ENCODE measurements around the gene ADISSP. TPM values are rescaled to one million over a fixed set of nuclear protein-coding genes. Genes with fewer than 3 reads are reported as not detected.

ADISSP gene
- polyA plus RNA-seq, 3 donors = 59.6 to 78.5 (median 68.5) TPM

GRCh38 chr20:3710011-3710466 lies 57.5 kb downstream of the ADISSP start:
- peak overlapping the region in 1 of 2 donors; percentile 95 for H3K4me3 Mint-ChIP-seq
- TF ChIP-seq CTCF (IDR thresholded peaks at IDR 0.05) = no peak
- peaks cover 2 to 8% of the 10 kb centered on the region in 2 donors for H3K36me3 ChIP-seq (replicated peaks in 1 of 2; ENCODE audit: control insufficient read depth in 1 of 2, insufficient read depth in 2 of 2, low read length in 2 of 2)
- H4K20me1 ChIP-seq (ENCODE audit: insufficient read depth, low read length) = no peaks in the 10 kb centered on the region
- no peak overlapping the region for H3K4me3 ChIP-seq (replicated peaks in 1 of 3; ENCODE audit: low read depth in 2 of 3, low read length in 3 of 3)
- peaks cover 50 to 57% of the 10 kb centered on the region in 2 donors for H3K4me1 ChIP-seq (ENCODE audit: control insufficient read depth in 1 of 2, insufficient read depth in 2 of 2, low read length in 2 of 2)
- H3K79me2 ChIP-seq (ENCODE audit: insufficient read depth, low read length) = no peaks in the 10 kb centered on the region
- no peak overlapping the region for H3K9ac ChIP-seq (ENCODE audit: insufficient read depth, low read length, poor library complexity, severe bottlenecking)
- H3K27me3 Mint-ChIP-seq (ENCODE audit: low read depth in 3 of 3) = peaks cover 0 to 10% (median 2%) of the 10 kb centered on the region in 3 donors
- peaks cover 0 to 3% (median 0%) of the 10 kb centered on the region in 7 donors for H3K9me3 Mint-ChIP-seq
- H3K4me1 Mint-ChIP-seq = peaks cover 53% of the 10 kb centered on the region
- H2AFZ ChIP-seq (ENCODE audit: insufficient read depth, low read depth, low read length, poor library complexity, severe bottlenecking) = no peak overlapping the region
- intact Hi-C loops (cut with micrococcal nuclease) = no loop called here
- H3K27ac Mint-ChIP-seq = no peak overlapping the region
- DNase-seq = no peak
- no peak overlapping the region for H3K4me2 ChIP-seq (replicated peaks; ENCODE audit: extremely low read depth, low read length, poor library complexity, severe bottlenecking)
- H3K9me3 ChIP-seq (replicated peaks in 1 of 2; ENCODE audit: control insufficient read depth in 1 of 2, insufficient read depth in 1 of 2, low read length in 2 of 2) = no peaks in the 10 kb centered on the region
- no peak overlapping the region for H3K27ac ChIP-seq (ENCODE audit: low read depth in 1 of 2, low read length in 2 of 2)
- H3K27me3 ChIP-seq (ENCODE audit: control insufficient read depth in 2 of 2, insufficient read depth in 2 of 2, low read length in 2 of 2) = no peaks in the 10 kb centered on the region
- WGBS (ENCODE audit: insufficient coverage) = 71% methylated on average over 4 of the region's 6 CpGs
- peaks cover 0 to 9% of the 10 kb centered on the region in 2 donors for H3K36me3 Mint-ChIP-seq

GRCh38 chr20:3707508-3707899 lies 60.0 kb downstream of the ADISSP start:
- DNase-seq = no peak
- TF ChIP-seq CTCF (IDR thresholded peaks at IDR 0.05) = no peak
- H3K27ac Mint-ChIP-seq = peak overlapping the region in 2 of 7 donors; percentile 21 to 82
- no peak overlapping the region for H3K4me3 Mint-ChIP-seq
- H3K9me3 ChIP-seq (replicated peaks in 1 of 2; ENCODE audit: control insufficient read depth in 1 of 2, insufficient read depth in 1 of 2, low read length in 2 of 2) = no peaks in the 10 kb centered on the region
- no peaks in the 10 kb centered on the region for H3K79me2 ChIP-seq (ENCODE audit: insufficient read depth, low read length)
- peaks cover 3 to 17% of the 10 kb centered on the region in 2 donors for H3K36me3 Mint-ChIP-seq
- 97% methylated on average over 3 of the region's 3 CpGs for WGBS (ENCODE audit: insufficient coverage)
- peaks cover 30% of the 10 kb centered on the region for H3K4me1 Mint-ChIP-seq
- H3K4me3 ChIP-seq (replicated peaks in 1 of 3; ENCODE audit: low read depth in 2 of 3, low read length in 3 of 3) = no peak overlapping the region
- H3K27ac ChIP-seq (ENCODE audit: low read depth in 1 of 2, low read length in 2 of 2) = no peak overlapping the region
- H4K20me1 ChIP-seq (ENCODE audit: insufficient read depth, low read length) = no peaks in the 10 kb centered on the region
- H3K9me3 Mint-ChIP-seq = peaks cover 0 to 3% (median 0%) of the 10 kb centered on the region in 7 donors
- H2AFZ ChIP-seq (ENCODE audit: insufficient read depth, low read depth, low read length, poor library complexity, severe bottlenecking) = no peak overlapping the region
- intact Hi-C loops (cut with micrococcal nuclease) = no loop called here
- no peak overlapping the region for H3K9ac ChIP-seq (ENCODE audit: insufficient read depth, low read length, poor library complexity, severe bottlenecking)
- H3K4me2 ChIP-seq (replicated peaks; ENCODE audit: extremely low read depth, low read length, poor library complexity, severe bottlenecking) = no peak overlapping the region
- H3K27me3 Mint-ChIP-seq (ENCODE audit: low read depth in 3 of 3) = peaks cover 0 to 10% (median 2%) of the 10 kb centered on the region in 3 donors
- peaks cover 2 to 19% of the 10 kb centered on the region in 2 donors for H3K36me3 ChIP-seq (replicated peaks in 1 of 2; ENCODE audit: control insufficient read depth in 1 of 2, insufficient read depth in 2 of 2, low read length in 2 of 2)
- H3K27me3 ChIP-seq (ENCODE audit: control insufficient read depth in 2 of 2, insufficient read depth in 2 of 2, low read length in 2 of 2) = no peaks in the 10 kb centered on the region
- H3K4me1 ChIP-seq (ENCODE audit: control insufficient read depth in 1 of 2, insufficient read depth in 2 of 2, low read length in 2 of 2) = peaks cover 26 to 32% of the 10 kb centered on the region in 2 donors

Measured in CD14-positive monocyte (primary cell).